BJ (cell line): Measurements from ENCODE around the gene PALLD. TPM values are rescaled to one million over a fixed set of nuclear protein-coding genes. Genes with fewer than 3 reads are reported as not detected.

ENCODE experiments used
- CTCF ChIA-PET: fragments of 350-600 bp; formaldehyde crosslinking; extraction: SDS; loops from one replicate; lab custom pipeline; 2021; ENCODE audit warnings: antibody characterized with exemption, inconsistent platforms; lab: Yijun Ruan, JAX
- POLR2A ChIA-PET: fragments of 300-600 bp; sonication (Branson Sonifier 250); formaldehyde crosslinking; extraction: SDS; loops from one replicate; lab custom pipeline; 2021; ENCODE audit warnings: antibody characterized with exemption; lab: Charles Lee
- DNase-seq: peaks from one replicate; pipeline ENCODE4 v3.0.0-alpha.2; 2011; ENCODE audit warnings: low read depth
- H3K27me3 ChIP-seq: 2 replicates; pipeline ENCODE4 v1.6.0; 2011; ENCODE audit warnings: low read length; ENCODE audit not compliant: control insufficient read depth, insufficient read depth
- H3K36me3 ChIP-seq: 2 replicates; pipeline ENCODE4 v1.5.1; 2011; ENCODE audit warnings: low read length; ENCODE audit not compliant: control insufficient read depth, insufficient read depth
- H3K4me3 ChIP-seq: 2 replicates; pipeline ENCODE4 v1.5.1; 2011; ENCODE audit warnings: low read depth, mild to moderate bottlenecking, control low read depth, low read length
- polyA plus RNA-seq: library from polyadenylated mRNA; depleted of rRNA; stranded (reverse); fragments of >200 nt; gene quantifications from 2 replicates; pipeline ENCODE4 v1.2.3, GENCODE V29; 2011
- TF ChIP-seq, protein P1 (sequence below): IDR thresholded peaks from 2 replicates; pipeline ENCODE4 v1.5.1; 2011; ENCODE audit warnings: low read depth, mild to moderate bottlenecking, control low read depth, inconsistent platforms, low read length, moderate library complexity; ENCODE audit not compliant: insufficient read depth

The PALLD gene
- polyA plus RNA-seq, 1 experiment, result 30.3 TPM

DNA sequence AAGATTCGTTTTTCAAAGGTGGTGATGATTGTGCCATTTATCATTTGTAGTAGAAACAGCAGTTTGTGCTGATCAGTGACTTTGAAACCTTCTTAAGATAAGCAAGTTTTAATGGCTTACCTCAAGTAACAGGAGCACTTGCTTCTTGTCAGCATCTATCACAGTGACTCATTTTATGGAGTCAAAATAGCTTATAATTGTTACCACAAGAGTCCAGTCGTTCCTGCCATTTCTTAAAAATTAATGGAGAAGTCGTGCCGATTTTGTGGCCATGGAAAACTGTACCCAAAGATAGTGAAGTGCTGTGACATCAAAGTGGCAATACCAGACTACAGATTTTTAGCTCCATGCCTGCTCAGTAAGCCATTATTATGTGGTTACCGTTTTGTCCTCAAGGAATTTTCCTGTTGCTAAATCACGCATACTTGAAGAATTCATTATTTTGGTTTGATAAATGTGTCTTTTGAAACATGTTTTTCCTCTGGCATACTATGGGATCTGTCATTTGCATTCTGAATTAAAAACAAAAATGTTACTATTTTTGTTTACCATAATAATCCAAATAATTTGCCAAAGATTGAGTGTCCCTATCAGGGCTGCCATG lies 383.3 kb downstream of the PALLD start:
- TF ChIP-seq, protein P1, sequence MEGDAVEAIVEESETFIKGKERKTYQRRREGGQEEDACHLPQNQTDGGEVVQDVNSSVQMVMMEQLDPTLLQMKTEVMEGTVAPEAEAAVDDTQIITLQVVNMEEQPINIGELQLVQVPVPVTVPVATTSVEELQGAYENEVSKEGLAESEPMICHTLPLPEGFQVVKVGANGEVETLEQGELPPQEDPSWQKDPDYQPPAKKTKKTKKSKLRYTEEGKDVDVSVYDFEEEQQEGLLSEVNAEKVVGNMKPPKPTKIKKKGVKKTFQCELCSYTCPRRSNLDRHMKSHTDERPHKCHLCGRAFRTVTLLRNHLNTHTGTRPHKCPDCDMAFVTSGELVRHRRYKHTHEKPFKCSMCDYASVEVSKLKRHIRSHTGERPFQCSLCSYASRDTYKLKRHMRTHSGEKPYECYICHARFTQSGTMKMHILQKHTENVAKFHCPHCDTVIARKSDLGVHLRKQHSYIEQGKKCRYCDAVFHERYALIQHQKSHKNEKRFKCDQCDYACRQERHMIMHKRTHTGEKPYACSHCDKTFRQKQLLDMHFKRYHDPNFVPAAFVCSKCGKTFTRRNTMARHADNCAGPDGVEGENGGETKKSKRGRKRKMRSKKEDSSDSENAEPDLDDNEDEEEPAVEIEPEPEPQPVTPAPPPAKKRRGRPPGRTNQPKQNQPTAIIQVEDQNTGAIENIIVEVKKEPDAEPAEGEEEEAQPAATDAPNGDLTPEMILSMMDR, result no peak
- Histone ChIP-seq H3K27me3 (no peaks in the 10 kb centered on the region), H3K36me3 (peaks cover 3% of the 10 kb centered on the region), H3K4me3 (no peak overlapping the region)
- ChIA-PET CTCF (no interaction called here), POLR2A (no interaction called here)
- no peak for DNase-seq

DNA sequence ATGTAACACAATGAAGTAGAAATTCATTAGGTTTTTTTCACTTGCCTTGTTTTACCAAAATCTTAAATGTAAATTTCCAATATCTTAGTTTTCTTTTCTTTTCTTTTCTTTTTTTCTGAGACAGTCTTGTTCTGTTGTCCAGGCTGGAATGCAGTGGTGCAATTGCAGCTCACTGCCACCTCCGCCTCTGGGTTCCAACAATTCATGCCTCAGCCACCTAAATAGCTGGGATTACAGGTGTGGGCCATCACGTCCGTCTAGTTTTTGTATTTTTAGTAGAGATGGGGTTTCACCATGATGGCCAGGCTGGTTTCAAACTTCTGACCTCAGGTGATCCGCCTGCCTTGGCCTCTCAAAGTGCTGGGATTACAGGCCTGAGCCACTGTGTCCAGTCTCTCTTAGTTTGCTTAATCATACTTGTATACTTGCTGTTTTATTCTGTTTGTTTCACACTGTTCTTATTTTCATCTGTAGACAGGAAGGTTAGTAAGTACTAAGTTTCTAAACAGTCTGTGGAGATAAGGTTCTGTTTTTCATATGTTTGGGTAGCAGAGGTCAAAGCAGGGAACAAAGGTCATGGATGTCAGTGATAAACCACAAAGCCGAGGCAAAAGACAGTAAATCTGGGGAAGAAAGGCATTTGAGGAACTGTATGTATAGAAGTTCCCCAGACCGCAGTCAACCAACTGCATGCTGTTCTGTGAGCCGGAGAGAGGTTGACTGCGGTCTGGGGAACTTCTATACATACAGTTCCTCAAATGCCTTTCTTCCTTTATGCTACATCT lies 384.2 kb downstream of the PALLD start:
- Histone ChIP-seq H3K27me3 (no peaks in the 10 kb centered on the region), H3K36me3 (peaks cover 3% of the 10 kb centered on the region), H3K4me3 (no peak overlapping the region)
- ChIA-PET CTCF (no interaction called here), POLR2A (no interaction called here)
- no peak for DNase-seq
- TF ChIP-seq, protein P1, result no peak

DNA sequence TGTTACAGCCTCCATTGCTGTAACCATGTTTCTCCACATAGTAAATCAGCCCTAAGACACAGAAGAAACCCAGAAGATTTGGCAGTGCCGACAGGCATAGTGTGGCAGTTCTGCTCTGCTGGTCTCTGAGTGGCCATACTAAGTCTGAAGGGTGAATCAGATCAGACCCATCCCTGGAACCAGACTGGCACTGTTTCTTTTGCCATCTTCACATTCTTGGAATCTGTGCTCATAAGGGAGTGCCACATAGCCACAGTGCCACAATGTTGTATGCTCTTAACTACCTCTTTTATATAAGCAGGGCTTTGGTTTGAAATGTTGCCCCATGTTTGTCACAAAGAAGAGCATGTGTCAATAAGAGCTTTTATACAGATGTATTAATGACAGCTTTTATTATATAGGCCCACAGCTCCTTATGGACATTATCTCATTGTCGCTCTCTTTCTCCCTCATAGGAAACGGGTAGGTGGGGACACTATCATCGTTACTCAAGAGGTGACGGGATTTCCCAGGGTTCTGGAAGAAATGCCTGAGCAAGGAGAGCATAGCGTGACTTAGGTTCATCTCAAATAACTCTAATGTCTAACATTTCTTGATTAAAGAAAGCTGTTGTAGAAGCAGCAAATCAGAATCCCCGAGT lies 385.0 kb downstream of the PALLD start:
- H3K27me3 ChIP-seq, result no peaks in the 10 kb centered on the region
- TF ChIP-seq, protein P1, result no peak
- H3K4me3 ChIP-seq, result no peak overlapping the region
- CTCF ChIA-PET, result no interaction called here
- H3K36me3 ChIP-seq, result peaks cover 3% of the 10 kb centered on the region
- POLR2A ChIA-PET, result no interaction called here
- no peak for DNase-seq

DNA sequence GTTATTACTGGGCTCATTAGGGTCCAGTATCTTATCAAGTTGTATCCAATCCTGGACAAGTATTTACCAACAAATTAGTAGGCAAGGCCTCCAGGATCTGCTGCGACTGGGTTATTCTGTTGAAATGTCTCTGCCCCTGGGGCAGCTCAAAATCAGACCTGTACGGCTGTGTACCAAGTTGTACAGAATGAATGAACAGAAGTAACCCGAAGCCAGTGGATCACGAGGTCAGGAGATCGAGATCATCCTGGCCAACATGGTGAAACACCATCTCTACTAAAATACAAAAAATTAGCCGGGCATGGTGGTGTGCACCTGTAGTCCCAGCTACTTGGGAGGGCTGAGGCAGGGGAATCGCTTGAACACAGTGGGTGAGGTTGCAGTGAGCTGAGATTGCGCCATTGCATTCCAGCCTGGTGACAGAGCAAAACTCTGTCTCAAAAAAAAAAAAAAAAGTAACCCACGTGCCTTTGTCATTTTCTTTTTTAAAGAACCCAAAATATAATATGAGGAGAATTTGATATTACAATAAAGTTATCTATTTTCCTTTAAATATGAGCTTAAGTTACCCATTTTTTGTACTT lies 385.9 kb downstream of the PALLD start:
- CTCF ChIA-PET, result interaction anchor here (1.2 kb wide), 1 partner anchor 172 kb away, joined by 5 read pairs; no protein-coding TSS in a partner anchor

More for the DNA sequence above, 385.9 kb downstream of the PALLD start:
- POLR2A ChIA-PET, result interaction anchor here (0.6 to 1.0 kb wide), 2 partner anchors 12 to 403 kb away, joined by 4 to 6 read pairs; no protein-coding TSS in a partner anchor
- Histone ChIP-seq H3K4me3 (no peak overlapping the region), H3K27me3 (no peaks in the 10 kb centered on the region), H3K36me3 (peaks cover 3% of the 10 kb centered on the region)
- TF ChIP-seq, protein P1, result no peak
- DNase-seq, result no peak
